Measurements from ENCODE around the gene MYO5A. TPM values are rescaled to one million over a fixed set of nuclear protein-coding genes. Genes with fewer than 3 reads are reported as not detected.

Gene MYO5A
- total and polyA plus RNA-seq, 9 of the 15 experiments (the other 6 are each of a cell fraction or from before 2014, with no cell fraction given) = 0.03 to 0.82 (median 0.40) TPM

DNA sequence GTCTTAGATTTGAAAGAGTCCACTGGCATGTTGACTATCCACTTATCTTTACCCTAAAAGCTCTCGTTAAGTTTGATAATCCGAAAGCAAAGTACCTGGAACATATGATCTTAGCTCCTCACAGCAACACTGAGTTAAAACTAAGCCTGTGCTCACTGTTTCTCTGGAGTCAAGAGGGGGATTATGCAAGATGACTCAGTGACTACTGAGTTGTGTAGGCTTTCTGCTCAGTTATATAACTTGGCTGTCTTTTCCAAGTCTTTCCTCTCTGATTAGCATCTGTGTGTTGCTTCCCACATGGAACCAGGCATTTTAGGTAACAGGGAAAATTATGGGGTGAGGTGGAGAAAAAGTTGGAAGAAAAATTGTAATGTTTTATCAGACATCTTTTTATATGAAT lies 201.9 kb downstream of the MYO5A start:
- DNase-seq (ENCODE audit: extremely low read depth in 1 of 4, low spot score in 3 of 4) (no peak), FAIRE-seq (no peak), ATAC-seq (no peak)
- no peak overlapping the region for H2AFZ ChIP-seq (ENCODE audit: low read depth, low read length)
- 2% methylated on average over 2 of the region's 2 CpGs for WGBS (ENCODE audit: insufficient coverage, low coverage, missing lambda C conversion rate)
- H3K4me2 ChIP-seq (ENCODE audit: insufficient read depth, low read length) = no peak overlapping the region
- H4K20me1 ChIP-seq (replicated peaks; ENCODE audit: control insufficient read depth, insufficient read depth, low read length) = no peaks in the 10 kb centered on the region
- H3K27ac ChIP-seq (ENCODE audit: extremely low read depth, low read depth, low read length) = no peak overlapping the region
- BruUV-seq (replicated peaks) = no TSS peak
- H3K36me3 ChIP-seq (ENCODE audit: control insufficient read depth, insufficient read depth, low read length) = no peaks in the 10 kb centered on the region
- intact Hi-C loops (cut with micrococcal nuclease) (no loop called here), in situ Hi-C loops (cut with MboI) (no loop called here)
- no peak overlapping the region for H3K9ac ChIP-seq (ENCODE audit: insufficient read depth in 1 of 2, low read depth in 2 of 2, low read length in 2 of 2)
- no peak overlapping the region for H3K4me3 ChIP-seq
- peaks cover 0 to 5% of the 10 kb centered on the region in 2 experiments; a peak in 4 of 5 replicates for H3K27me3 ChIP-seq (ENCODE audit: control insufficient read depth in 2 of 2, insufficient read depth in 2 of 2, low read length in 2 of 2)
- ChIA-PET POLR2A (interaction anchor here (1.5 kb wide), 1 partner anchor 21 kb away, joined by 4 read pairs; no protein-coding TSS in a partner anchor), CTCF (ENCODE audit: low intra/inter-chr PET ratio) (no interaction called here)
- no peaks in the 10 kb centered on the region for H3K9me1 ChIP-seq (ENCODE audit: control insufficient read depth, insufficient read depth, low read length)
- H3K79me2 ChIP-seq (ENCODE audit: control insufficient read depth, insufficient read depth, low read length) = no peaks in the 10 kb centered on the region
- H3K9me3 ChIP-seq (replicated peaks; ENCODE audit: control insufficient read depth, insufficient read depth, low read depth, low read length) = no peaks in the 10 kb centered on the region
- no peaks in the 10 kb centered on the region for H3K4me1 ChIP-seq (replicated peaks in 1 of 2; ENCODE audit: control insufficient read depth in 2 of 2, insufficient read depth in 2 of 2, low read length in 2 of 2)
- TF ChIP-seq, protein P1, sequence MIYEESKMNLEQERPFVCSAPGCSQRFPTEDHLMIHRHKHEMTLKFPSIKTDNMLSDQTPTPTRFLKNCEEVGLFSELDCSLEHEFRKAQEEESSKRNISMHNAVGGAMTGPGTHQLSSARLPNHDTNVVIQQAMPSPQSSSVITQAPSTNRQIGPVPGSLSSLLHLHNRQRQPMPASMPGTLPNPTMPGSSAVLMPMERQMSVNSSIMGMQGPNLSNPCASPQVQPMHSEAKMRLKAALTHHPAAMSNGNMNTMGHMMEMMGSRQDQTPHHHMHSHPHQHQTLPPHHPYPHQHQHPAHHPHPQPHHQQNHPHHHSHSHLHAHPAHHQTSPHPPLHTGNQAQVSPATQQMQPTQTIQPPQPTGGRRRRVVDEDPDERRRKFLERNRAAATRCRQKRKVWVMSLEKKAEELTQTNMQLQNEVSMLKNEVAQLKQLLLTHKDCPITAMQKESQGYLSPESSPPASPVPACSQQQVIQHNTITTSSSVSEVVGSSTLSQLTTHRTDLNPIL (CRISPR knock-in tag; IDR thresholded peaks at IDR 0.05) = no peak
- no peak for TF ChIP-seq SAFB (IDR thresholded peaks at IDR 0.05; ENCODE audit: borderline replicate concordance, low read depth, low read length)
- no peak for TF ChIP-seq NFXL1 (CRISPR knock-in tag; IDR thresholded peaks at IDR 0.05)
- TF ChIP-seq FIP1L1 (IDR thresholded peaks at IDR 0.05; ENCODE audit: low read depth, low read length, poor library complexity, severe bottlenecking) = no peak
- no peak for TF ChIP-seq TARDBP (IDR thresholded peaks at IDR 0.05)
- TF ChIP-seq YBX1 (IDR thresholded peaks at IDR 0.05) = no peak
- TF ChIP-seq ZNF354B (CRISPR knock-in tag; IDR thresholded peaks at IDR 0.05) = no peak
- TF ChIP-seq, protein P2, sequence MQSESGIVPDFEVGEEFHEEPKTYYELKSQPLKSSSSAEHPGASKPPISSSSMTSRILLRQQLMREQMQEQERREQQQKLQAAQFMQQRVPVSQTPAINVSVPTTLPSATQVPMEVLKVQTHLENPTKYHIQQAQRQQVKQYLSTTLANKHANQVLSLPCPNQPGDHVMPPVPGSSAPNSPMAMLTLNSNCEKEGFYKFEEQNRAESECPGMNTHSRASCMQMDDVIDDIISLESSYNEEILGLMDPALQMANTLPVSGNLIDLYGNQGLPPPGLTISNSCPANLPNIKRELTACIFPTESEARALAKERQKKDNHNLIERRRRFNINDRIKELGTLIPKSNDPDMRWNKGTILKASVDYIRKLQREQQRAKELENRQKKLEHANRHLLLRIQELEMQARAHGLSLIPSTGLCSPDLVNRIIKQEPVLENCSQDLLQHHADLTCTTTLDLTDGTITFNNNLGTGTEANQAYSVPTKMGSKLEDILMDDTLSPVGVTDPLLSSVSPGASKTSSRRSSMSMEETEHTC (IDR thresholded peaks at IDR 0.05) = no peak
- TF ChIP-seq COPS2 (conservative IDR thresholded peaks at IDR 0.05) = no peak
- no peak for TF ChIP-seq GATAD2A (IDR thresholded peaks at IDR 0.05)
- no peak for TF ChIP-seq TRIM28 (IDR thresholded peaks at IDR 0.05)
- no peak for TF ChIP-seq JUN (IDR thresholded peaks at IDR 0.05; ENCODE audit: borderline replicate concordance, low read depth, low read length)
- no peak for TF ChIP-seq JUN (CRISPR knock-in tag; IDR thresholded peaks at IDR 0.05; ENCODE audit: borderline replicate concordance)

Data from K562 (cell line).